Dermis microvascular lymphatic vessel endothelial cell (primary cell): Measurements from ENCODE around the gene PLBD2. TPM values are rescaled to one million over a fixed set of nuclear protein-coding genes. Genes with fewer than 3 reads are reported as not detected.

Experiments used
- total RNA-seq: library from RNA; depleted of rRNA; stranded (reverse); fragments of >200 nt; gene quantifications from 2 replicates; pipeline ENCODE4 v1.2.1, GENCODE V29; 2014

Gene PLBD2
- total RNA-seq, 1 donor from 2014 or later = 16.7 TPM

Other genes starting within 250 kb of the PLBD2 start
- not detected in 2 replicates for gene RASAL1, start 222.8 kb upstream of the PLBD2 start, total RNA-seq
- not detected in 2 replicates for gene CFAP73, start 208.9 kb upstream of the PLBD2 start, total RNA-seq
- 32.5 and 38.8 TPM in 2 replicates for gene DDX54, start 173.1 kb upstream of the PLBD2 start, total RNA-seq
- gene RITA1, start 172.9 kb upstream of the PLBD2 start, total RNA-seq = 14.2 and 21.4 TPM in 2 replicates
- gene TPCN1, start 137.1 kb upstream of the PLBD2 start, total RNA-seq = 5.5 and 7.2 TPM in 2 replicates
- gene SLC8B1, start 23.5 kb upstream of the PLBD2 start, total RNA-seq = 12.6 and 15.6 TPM in 2 replicates
- gene SDS, start 45.3 kb downstream of the PLBD2 start, total RNA-seq = under 0.01 TPM in 1 of 2 replicates, not detected in the other
- gene SDSL, start 63.8 kb downstream of the PLBD2 start, total RNA-seq = 3.3 and 4.0 TPM in 2 replicates
- gene LHX5, start 113.3 kb downstream of the PLBD2 start, total RNA-seq = not detected in 2 replicates